CD8-positive, alpha-beta memory T cell (primary cell): ENCODE measurements around the gene SIDT1. TPM values are rescaled to one million over a fixed set of nuclear protein-coding genes. Genes with fewer than 3 reads are reported as not detected.

Source experiments
- CTCF ChIA-PET: fragments of 350-600 bp; sonication (Branson Sonifier 250); formaldehyde crosslinking; loops from one replicate; lab custom pipeline; 2021; ENCODE audit warnings: antibody characterized with exemption; lab: Charles Lee
- POLR2A ChIA-PET: fragments of 350-600 bp; sonication (Branson Sonifier 250); formaldehyde crosslinking; loops from one replicate; lab custom pipeline; 2021; ENCODE audit warnings: antibody characterized with exemption; lab: Charles Lee
- DNase-seq, 5 donors: peaks; one replicate each; pipeline versions ENCODE4 v3.0.0 to v3.0.0-alpha.2; 2020 to 2022; ENCODE audit warnings: mixed read lengths in 1 of 5
- H3K27ac ChIP-seq: one replicate; pipeline ENCODE4 v1.7.0; 2013; ENCODE audit warnings: low read depth, mild to moderate bottlenecking, low read length, moderate library complexity
- H3K27me3 ChIP-seq: 2 replicates; pipeline ENCODE4 v1.7.0; 2013; ENCODE audit warnings: low read length, mild to moderate bottlenecking; ENCODE audit not compliant: insufficient read depth, poor library complexity, severe bottlenecking
- H3K36me3 ChIP-seq: 2 replicates; pipeline ENCODE4 v1.7.0; 2013; ENCODE audit warnings: mild to moderate bottlenecking, low read length, moderate library complexity; ENCODE audit not compliant: insufficient read depth
- H3K4me1 ChIP-seq: 2 replicates; pipeline ENCODE4 v1.7.0; 2013; ENCODE audit warnings: mild to moderate bottlenecking, low read length, moderate library complexity; ENCODE audit not compliant: insufficient read depth
- H3K4me3 ChIP-seq: 2 replicates; pipeline ENCODE4 v1.7.0; 2013; ENCODE audit warnings: mild to moderate bottlenecking, low read length
- H3K9me3 ChIP-seq: 2 replicates; pipeline ENCODE4 v1.7.0; 2013; ENCODE audit warnings: mild to moderate bottlenecking, low read length
- H3K27ac Mint-ChIP-seq, 8 donors: one replicate each; pipeline ENCODE4 v1.8.0; 2020 to 2021; ENCODE audit warnings: mixed read lengths in 8 of 8, mild to moderate bottlenecking in 6 of 8, inconsistent platforms in 3 of 8, moderate library complexity in 3 of 8
- H3K27me3 Mint-ChIP-seq, 2 donors: one replicate each; pipeline ENCODE4 v1.8.0; 2020 to 2021; ENCODE audit warnings: mixed read lengths in 2 of 2, mild to moderate bottlenecking in 1 of 2, moderate library complexity in 1 of 2
- H3K36me3 Mint-ChIP-seq, 3 donors: one replicate each; pipeline ENCODE4 v1.8.0; 2020 to 2021; ENCODE audit warnings: mixed read lengths in 3 of 3, inconsistent platforms in 1 of 3, mild to moderate bottlenecking in 1 of 3
- H3K4me1 Mint-ChIP-seq, 3 donors: one replicate each; pipeline ENCODE4 v1.8.0; 2020 to 2021; ENCODE audit warnings: mixed read lengths in 3 of 3, inconsistent platforms in 1 of 3, mild to moderate bottlenecking in 1 of 3
- H3K4me3 Mint-ChIP-seq, 7 donors: one replicate each; pipeline ENCODE4 v1.8.0; 2020 to 2021; ENCODE audit warnings: mixed read lengths in 7 of 7, mild to moderate bottlenecking in 6 of 7, moderate library complexity in 4 of 7, inconsistent platforms in 2 of 7
- H3K9me3 Mint-ChIP-seq, 5 donors: one replicate each; pipeline ENCODE4 v1.8.0; 2020 to 2022; ENCODE audit warnings: mixed read lengths in 5 of 5, mild to moderate bottlenecking in 3 of 5, moderate library complexity in 2 of 5, inconsistent platforms in 1 of 5
- polyA plus RNA-seq: library from polyadenylated mRNA; unstranded; fragments of 300-500 nt; fragmentation: Illumina TruSeq; gene quantifications from one replicate; pipeline ENCODE4 v1.2.3, GENCODE V29; 2021
- total RNA-seq, 2 experiments: library from RNA; stranded (reverse); gene quantifications; one replicate each; pipeline ENCODE4 v1.2.3, GENCODE V29; 2021

SIDT1 gene
- total and polyA plus RNA-seq, 3 experiments from 2014 or later: 14.8 to 23.9 (median 16.6) TPM

GRCh38 chr3:113606539-113607218 is 74.3 kb downstream of the SIDT1 start:
- DNase-seq: peak; percentile 3 to 55 (median 33)
- Histone ChIP-seq H3K36me3 (peaks cover 45% of the 10 kb centered on the region), H3K9me3 (no peaks in the 10 kb centered on the region), H3K4me1 (peaks cover 20% of the 10 kb centered on the region), H3K4me3 (no peak overlapping the region), H3K27me3 (no peaks in the 10 kb centered on the region), H3K27ac (no peak overlapping the region)
- ChIA-PET POLR2A (no interaction called here), CTCF (interaction anchor here (2.4 kb wide), 1 partner anchor 29 kb away, joined by 10 read pairs; no protein-coding TSS in a partner anchor)
- peaks cover 13 to 87% (median 30%) of the 10 kb centered on the region in 3 donors for H3K36me3 Mint-ChIP-seq
- H3K27me3 Mint-ChIP-seq: peaks cover 0 to under 1% of the 10 kb centered on the region in 2 donors
- H3K9me3 Mint-ChIP-seq: no peaks in the 10 kb centered on the region
- H3K4me1 Mint-ChIP-seq: peaks cover 22 to 34% (median 25%) of the 10 kb centered on the region in 3 donors
- H3K27ac Mint-ChIP-seq: peak overlapping the region in 6 of 8 donors; percentile 0 to 82 (median 70)
- peak overlapping the region in 5 of 7 donors; percentile 30 to 69 (median 45) for H3K4me3 Mint-ChIP-seq

- H3K36me3 ChIP-seq: peaks cover 46% of the 10 kb centered on the region
- ChIA-PET POLR2A (no interaction called here), CTCF (no interaction called here)
- no peaks in the 10 kb centered on the region for H3K9me3 Mint-ChIP-seq
- H3K27me3 ChIP-seq: no peaks in the 10 kb centered on the region
- H3K4me3 ChIP-seq: no peak overlapping the region
- peaks cover 22 to 34% (median 25%) of the 10 kb centered on the region in 3 donors for H3K4me1 Mint-ChIP-seq
- H3K4me3 Mint-ChIP-seq: peak overlapping the region in 4 of 7 donors; percentile 40 to 69 (median 55)
- H3K4me1 ChIP-seq: peaks cover 20% of the 10 kb centered on the region
- peak overlapping the region in 6 of 8 donors; percentile 0 to 82 (median 70) for H3K27ac Mint-ChIP-seq
- peaks cover 13 to 87% (median 34%) of the 10 kb centered on the region in 3 donors for H3K36me3 Mint-ChIP-seq
- peaks cover 0 to 1% of the 10 kb centered on the region in 2 donors for H3K27me3 Mint-ChIP-seq
- no peaks in the 10 kb centered on the region for H3K9me3 ChIP-seq
- no peak overlapping the region for H3K27ac ChIP-seq
- no peak for DNase-seq
Measured at GRCh38 chr3:113607219-113607596, 74.9 kb downstream of the SIDT1 start.

GRCh38 chr3:113614402-113614801 is 82.0 kb downstream of the SIDT1 start:
- H3K4me1 ChIP-seq: no peaks in the 10 kb centered on the region
- peaks cover 7 to 94% (median 25%) of the 10 kb centered on the region in 3 donors for H3K36me3 Mint-ChIP-seq
- no peaks in the 10 kb centered on the region for H3K4me1 Mint-ChIP-seq
- ChIA-PET POLR2A (no interaction called here), CTCF (interaction anchor here (1.2 kb wide), 1 partner anchor 22 kb away, joined by 3 read pairs; no protein-coding TSS in a partner anchor)
- H3K9me3 Mint-ChIP-seq: no peaks in the 10 kb centered on the region
- no peak for DNase-seq
- H3K9me3 ChIP-seq: no peaks in the 10 kb centered on the region
- H3K36me3 ChIP-seq: peaks cover 48% of the 10 kb centered on the region
- H3K27me3 Mint-ChIP-seq: peaks cover 0 to 1% of the 10 kb centered on the region in 2 donors
- H3K27me3 ChIP-seq: no peaks in the 10 kb centered on the region
- H3K27ac Mint-ChIP-seq: no peak overlapping the region
- H3K4me3 Mint-ChIP-seq: no peak overlapping the region
- no peak overlapping the region for H3K27ac ChIP-seq
- H3K4me3 ChIP-seq: no peak overlapping the region

GRCh38 chr3:113615976-113616375 is 83.6 kb downstream of the SIDT1 start:
- Mint-ChIP-seq H3K27ac (no peak overlapping the region), H3K4me1 (no peaks in the 10 kb centered on the region), H3K27me3 (peaks cover 0 to 1% of the 10 kb centered on the region in 2 donors), H3K9me3 (no peaks in the 10 kb centered on the region), H3K4me3 (no peak overlapping the region), H3K36me3 (peaks cover 15 to 94% (median 25%) of the 10 kb centered on the region in 3 donors)
- Histone ChIP-seq H3K4me3 (no peak overlapping the region), H3K27me3 (no peaks in the 10 kb centered on the region), H3K36me3 (peaks cover 49% of the 10 kb centered on the region), H3K9me3 (no peaks in the 10 kb centered on the region), H3K27ac (no peak overlapping the region), H3K4me1 (no peaks in the 10 kb centered on the region)
- no peak for DNase-seq
- POLR2A ChIA-PET: no interaction called here
- CTCF ChIA-PET: no interaction called here

GRCh38 chr3:113617726-113618125 is 85.4 kb downstream of the SIDT1 start:
- Mint-ChIP-seq H3K27ac (no peak overlapping the region), H3K27me3 (no peaks in the 10 kb centered on the region), H3K9me3 (no peaks in the 10 kb centered on the region), H3K4me3 (no peak overlapping the region), H3K36me3 (peaks cover 15 to 85% (median 20%) of the 10 kb centered on the region in 3 donors), H3K4me1 (no peaks in the 10 kb centered on the region)
- CTCF ChIA-PET: interaction anchor here (0.9 kb wide), 1 partner anchor 40 kb away, joined by 3 read pairs; no protein-coding TSS in a partner anchor
- no peaks in the 10 kb centered on the region for H3K27me3 ChIP-seq
- no peaks in the 10 kb centered on the region for H3K9me3 ChIP-seq
- POLR2A ChIA-PET: no interaction called here
- no peak for DNase-seq
- no peak overlapping the region for H3K4me3 ChIP-seq
- H3K36me3 ChIP-seq: peaks cover 40% of the 10 kb centered on the region
- no peak overlapping the region for H3K27ac ChIP-seq
- H3K4me1 ChIP-seq: no peaks in the 10 kb centered on the region

GRCh38 chr3:113620091-113620490 is 87.7 kb downstream of the SIDT1 start:
- CTCF ChIA-PET: no interaction called here
- DNase-seq: no peak
- no peaks in the 10 kb centered on the region for H3K4me1 Mint-ChIP-seq

GRCh38 chr3:113623324-113623723 is 91.0 kb downstream of the SIDT1 start:
- Mint-ChIP-seq H3K27ac (no peak overlapping the region), H3K4me3 (no peak overlapping the region), H3K27me3 (no peaks in the 10 kb centered on the region), H3K9me3 (no peaks in the 10 kb centered on the region), H3K36me3 (peaks cover 33 to 88% (median 36%) of the 10 kb centered on the region in 3 donors), H3K4me1 (no peaks in the 10 kb centered on the region)
- POLR2A ChIA-PET: no interaction called here
- H3K4me1 ChIP-seq: no peaks in the 10 kb centered on the region
- H3K4me3 ChIP-seq: no peak overlapping the region
- H3K36me3 ChIP-seq: peaks cover 35% of the 10 kb centered on the region
- no peaks in the 10 kb centered on the region for H3K27me3 ChIP-seq
- H3K9me3 ChIP-seq: no peaks in the 10 kb centered on the region
- CTCF ChIA-PET: interaction anchor here (0.9 kb wide), 1 partner anchor 24 kb away, joined by 3 read pairs; no protein-coding TSS in a partner anchor
- no peak overlapping the region for H3K27ac ChIP-seq
- DNase-seq: no peak

More at GRCh38 chr3:113620091-113620490, 87.7 kb downstream of the SIDT1 start:
- Mint-ChIP-seq H3K27ac (peak overlapping the region in 2 of 8 donors; percentile 11 to 38), H3K4me3 (no peak overlapping the region), H3K27me3 (no peaks in the 10 kb centered on the region), H3K36me3 (peaks cover 25 to 83% (median 26%) of the 10 kb centered on the region in 3 donors), H3K9me3 (no peaks in the 10 kb centered on the region)
- Histone ChIP-seq H3K4me3 (no peak overlapping the region), H3K27ac (no peak overlapping the region), H3K36me3 (peaks cover 37% of the 10 kb centered on the region), H3K27me3 (no peaks in the 10 kb centered on the region), H3K9me3 (no peaks in the 10 kb centered on the region), H3K4me1 (no peaks in the 10 kb centered on the region)
- POLR2A ChIA-PET: no interaction called here

GRCh38 chr3:113623811-113624210 is 91.5 kb downstream of the SIDT1 start:
- CTCF ChIA-PET: interaction anchor here (0.9 kb wide), 1 partner anchor 23 kb away, joined by 3 read pairs; no protein-coding TSS in a partner anchor
- POLR2A ChIA-PET: no interaction called here

More at GRCh38 chr3:113623811-113624210, 91.5 kb downstream of the SIDT1 start:
- Histone ChIP-seq H3K27ac (no peak overlapping the region), H3K36me3 (peaks cover 36% of the 10 kb centered on the region), H3K4me3 (no peak overlapping the region), H3K9me3 (no peaks in the 10 kb centered on the region), H3K4me1 (no peaks in the 10 kb centered on the region), H3K27me3 (no peaks in the 10 kb centered on the region)
- Mint-ChIP-seq H3K36me3 (peaks cover 33 to 88% (median 39%) of the 10 kb centered on the region in 3 donors), H3K27ac (peak overlapping the region in 1 of 8 donors; percentile 34), H3K4me3 (no peak overlapping the region), H3K27me3 (no peaks in the 10 kb centered on the region), H3K9me3 (no peaks in the 10 kb centered on the region), H3K4me1 (no peaks in the 10 kb centered on the region)
- DNase-seq: no peak
